Amniotic epithelial cell (primary cell): ENCODE measurements around the gene GAPVD1.

Source experiments
- DNase-seq: peaks from one replicate; pipeline ENCODE4 v3.0.0-alpha.2; 2010; ENCODE audit warnings: low read depth

Gene GAPVD1

GRCh38 chr9:125405938-125406809 is 144.5 kb downstream of the GAPVD1 start:
- DNase-seq, result peak; percentile 56

DNA sequence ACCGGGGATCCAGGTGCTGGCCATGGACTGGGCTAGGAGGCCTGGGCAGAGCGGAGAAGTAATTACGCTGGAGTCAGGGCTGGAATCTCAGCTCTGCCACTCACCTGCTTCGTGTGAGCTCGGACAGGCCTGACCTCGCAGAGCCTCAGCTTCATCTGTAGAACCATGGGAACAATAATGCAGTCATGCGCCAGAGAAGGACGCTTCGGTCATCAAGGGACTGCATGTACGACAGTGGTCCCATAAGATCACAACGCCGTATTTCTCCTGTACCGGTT is 145.1 kb downstream of the GAPVD1 start:
- DNase-seq, result no peak

- DNase-seq, result no peak
Observed at GRCh38 chr9:125407432-125407973, 145.9 kb downstream of the GAPVD1 start.

DNA sequence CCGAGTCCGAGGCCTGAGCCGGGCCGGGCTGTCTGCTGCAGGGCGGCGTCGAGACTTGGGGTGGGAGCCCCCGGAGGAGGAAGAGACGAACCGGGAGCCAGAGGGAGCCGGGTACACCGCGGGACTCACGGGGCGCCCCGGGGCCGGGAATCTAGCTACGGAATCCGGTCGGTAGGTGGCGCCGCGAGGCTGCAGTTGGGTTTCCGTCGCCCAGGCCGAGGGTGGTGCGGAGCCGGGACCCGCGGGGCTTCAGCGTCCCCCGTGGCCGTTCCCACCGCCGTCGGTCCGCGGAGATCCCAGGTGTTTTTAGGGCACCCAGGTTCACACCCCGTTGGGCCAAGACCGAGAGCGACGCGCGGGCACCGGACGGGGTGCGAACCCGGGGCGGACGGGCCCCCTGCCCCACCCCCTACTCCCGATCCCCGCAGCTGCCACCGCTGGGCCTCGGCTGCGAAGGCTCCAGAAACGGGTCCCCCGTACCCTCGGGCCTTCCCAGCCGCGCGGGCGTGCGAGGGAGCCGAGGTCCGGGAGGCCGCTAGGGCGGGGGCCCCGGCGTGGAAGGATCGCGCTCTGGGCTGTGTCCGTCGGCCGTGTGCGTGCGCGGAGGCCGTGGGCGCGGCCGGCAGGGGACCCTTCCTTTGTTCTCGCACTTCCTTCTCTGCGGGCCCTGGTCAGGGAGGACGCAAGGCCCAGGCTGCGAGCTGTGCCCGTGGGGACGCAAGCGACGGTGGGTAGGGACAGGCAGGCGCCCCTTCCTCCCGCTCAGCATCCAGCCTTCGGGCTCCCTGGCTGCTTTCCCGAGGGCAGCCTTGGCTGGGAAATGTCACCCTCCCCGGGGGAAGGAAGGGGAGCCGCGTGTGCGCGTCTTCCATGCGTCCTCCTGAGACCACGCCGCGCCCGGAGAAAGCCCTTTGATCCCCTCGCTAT is 146.6 kb downstream of the GAPVD1 start:
- DNase-seq, result peak; percentile 54

DNA sequence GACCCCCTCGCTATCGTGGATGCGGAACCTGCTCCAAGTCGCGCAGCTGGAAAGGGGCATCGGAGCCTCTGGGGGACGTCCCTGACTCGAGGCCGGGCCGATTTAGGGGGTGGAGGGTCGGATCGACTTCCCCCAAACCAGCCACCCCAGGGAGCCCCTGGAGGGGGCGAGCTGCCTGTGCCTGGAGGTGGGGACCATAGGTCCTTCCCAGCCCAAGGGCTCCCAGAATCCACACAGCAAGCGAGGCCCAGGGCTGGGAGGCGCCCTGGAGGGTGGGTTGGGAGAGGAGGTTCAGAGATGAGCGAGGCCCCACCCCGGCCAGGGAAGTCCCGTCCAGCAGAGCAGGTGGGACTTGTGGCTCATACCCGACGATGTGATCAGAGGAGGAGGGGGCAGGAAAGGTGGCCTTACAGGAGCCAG is 147.6 kb downstream of the GAPVD1 start:
- DNase-seq, result no peak

GRCh38 chr9:125409637-125410521 is 148.3 kb downstream of the GAPVD1 start:
- peak; percentile 35 for DNase-seq

GRCh38 chr9:125410522-125410894 is 148.9 kb downstream of the GAPVD1 start:
- no peak for DNase-seq

DNA sequence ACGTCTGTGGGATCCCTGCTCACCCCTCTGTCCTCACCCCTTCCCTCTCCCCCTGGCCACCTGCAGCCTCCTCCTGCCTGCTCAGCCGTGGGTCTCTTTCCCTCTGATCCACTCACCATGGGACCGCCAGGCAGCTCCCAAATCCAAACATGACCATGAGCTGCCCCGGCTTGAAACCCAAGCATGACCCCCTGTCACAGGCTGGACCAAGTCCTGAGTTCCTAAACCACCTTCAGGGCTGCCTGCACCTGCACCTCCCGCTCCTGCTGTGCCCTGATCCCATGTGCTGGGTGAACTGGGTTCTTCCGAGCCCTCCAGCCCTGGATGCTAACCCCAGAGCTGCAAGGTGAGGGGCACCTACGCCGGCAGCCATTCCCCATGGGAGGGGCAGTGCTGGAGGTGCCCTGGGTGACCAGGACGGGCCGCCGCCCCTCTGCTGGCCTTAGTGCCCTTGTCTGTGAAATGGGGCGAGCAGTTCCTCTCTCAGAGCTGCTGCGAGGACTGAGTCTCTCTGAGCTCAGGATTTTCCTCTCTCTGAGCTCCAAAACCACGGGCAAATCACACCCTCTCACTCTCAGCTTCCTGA is 149.6 kb downstream of the GAPVD1 start:
- no peak for DNase-seq

DNA sequence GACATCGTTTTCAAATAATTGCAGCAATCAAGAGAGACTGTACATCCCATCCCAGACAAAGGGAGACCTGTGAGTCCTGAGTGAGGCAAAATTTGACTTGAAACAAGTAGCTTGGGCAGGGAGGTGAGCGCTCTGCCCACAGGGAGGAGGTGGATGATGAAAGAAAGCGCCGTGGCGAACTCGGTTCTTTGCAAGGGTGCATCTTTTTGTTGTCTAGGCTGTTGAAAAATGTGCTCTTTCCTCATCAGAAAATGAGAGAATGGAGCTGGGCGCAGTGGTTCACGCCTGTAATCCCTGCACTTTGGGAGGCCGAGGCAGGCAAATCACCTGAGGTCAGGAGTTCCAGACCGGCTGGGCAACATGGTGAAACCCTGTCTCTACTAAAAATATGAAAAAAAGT is 150.5 kb downstream of the GAPVD1 start:
- peak; percentile 31 for DNase-seq

DNA sequence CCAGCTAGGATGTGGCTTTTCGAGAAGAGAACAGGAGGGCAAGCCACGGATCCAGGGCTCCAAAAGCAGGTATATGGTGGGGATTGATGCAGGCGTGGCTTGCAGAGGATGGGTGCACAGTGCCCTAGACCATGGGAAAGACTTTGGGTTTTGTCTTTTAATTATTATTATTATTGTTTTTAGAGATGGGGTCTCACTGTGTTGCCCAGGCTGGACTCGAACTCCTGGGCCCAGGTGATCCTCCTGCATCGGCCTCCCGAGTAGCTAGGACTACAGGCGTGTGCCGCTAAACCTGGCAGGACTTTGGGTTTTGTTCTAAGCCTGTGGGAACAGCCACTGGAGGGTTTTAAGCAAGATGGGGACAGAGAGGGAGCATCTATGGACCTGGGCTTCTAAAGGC is 152.0 kb downstream of the GAPVD1 start:
- DNase-seq, result no peak

DNA sequence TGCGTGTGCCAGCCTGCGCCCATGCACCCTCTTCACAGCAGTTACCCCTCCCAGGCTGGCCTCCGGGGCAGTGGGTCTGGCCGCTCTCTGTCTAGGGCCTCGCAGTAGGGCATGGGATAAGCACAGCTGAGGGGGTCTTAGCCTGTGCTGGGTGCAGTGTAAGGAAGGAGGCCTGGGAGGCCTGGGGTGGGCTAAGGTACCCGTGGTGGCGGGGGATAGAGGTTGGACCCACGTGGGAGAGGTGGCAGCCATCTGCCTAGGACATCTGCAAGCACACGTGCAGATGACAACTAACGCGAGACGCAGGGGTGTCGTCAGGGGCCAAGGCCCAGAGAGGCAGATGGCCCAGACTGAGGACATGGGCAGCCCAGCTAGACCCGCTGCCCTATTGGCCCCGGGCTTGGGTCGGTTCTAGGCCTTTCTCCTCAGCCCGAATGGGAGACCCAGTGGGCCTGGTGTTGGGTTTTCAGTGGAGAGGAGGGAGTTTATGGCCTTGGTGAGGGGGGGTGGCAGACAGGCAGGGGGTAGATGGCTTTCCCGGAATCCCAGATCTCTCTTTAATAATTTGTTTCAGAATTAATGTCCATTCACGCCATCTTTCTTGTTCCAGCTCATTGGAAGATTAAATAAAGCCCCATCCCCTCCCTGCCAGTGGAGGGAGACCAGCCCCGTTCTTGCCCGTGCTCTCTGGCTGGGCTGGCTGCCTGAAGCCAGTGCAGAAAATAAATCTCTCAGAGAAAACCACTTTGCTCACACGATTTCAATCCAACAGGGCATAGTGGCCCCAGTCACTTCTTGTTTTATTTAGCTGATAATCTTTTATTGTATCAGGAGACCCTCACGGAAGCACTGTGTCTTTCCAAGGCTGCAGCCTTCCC is 154.2 kb downstream of the GAPVD1 start:
- DNase-seq, result no peak

- no peak for DNase-seq
Observed at GRCh38 chr9:125416517-125416916, 154.9 kb downstream of the GAPVD1 start.
